ENCODE results near the gene CAMK2G. TPM values are rescaled to one million over a fixed set of nuclear protein-coding genes. Genes with fewer than 3 reads are reported as not detected.
"Not testable (repeated sequence)": the region's sequence is repeated elsewhere in the genome, so short reads cannot be mapped to it uniquely, and the experiment has no call there.

The CAMK2G gene
- total RNA-seq, 1 experiment from 2014 or later = 48.3 TPM

GRCh38 chr10:73840403-73841060, 33.8 kb downstream of the CAMK2G start:
- DNase-seq (ENCODE audit: low spot score) = no peak

GRCh38 chr10:73840056-73840402, 34.3 kb downstream of the CAMK2G start:
- DNase-seq (ENCODE audit: low spot score) = no peak

DNA sequence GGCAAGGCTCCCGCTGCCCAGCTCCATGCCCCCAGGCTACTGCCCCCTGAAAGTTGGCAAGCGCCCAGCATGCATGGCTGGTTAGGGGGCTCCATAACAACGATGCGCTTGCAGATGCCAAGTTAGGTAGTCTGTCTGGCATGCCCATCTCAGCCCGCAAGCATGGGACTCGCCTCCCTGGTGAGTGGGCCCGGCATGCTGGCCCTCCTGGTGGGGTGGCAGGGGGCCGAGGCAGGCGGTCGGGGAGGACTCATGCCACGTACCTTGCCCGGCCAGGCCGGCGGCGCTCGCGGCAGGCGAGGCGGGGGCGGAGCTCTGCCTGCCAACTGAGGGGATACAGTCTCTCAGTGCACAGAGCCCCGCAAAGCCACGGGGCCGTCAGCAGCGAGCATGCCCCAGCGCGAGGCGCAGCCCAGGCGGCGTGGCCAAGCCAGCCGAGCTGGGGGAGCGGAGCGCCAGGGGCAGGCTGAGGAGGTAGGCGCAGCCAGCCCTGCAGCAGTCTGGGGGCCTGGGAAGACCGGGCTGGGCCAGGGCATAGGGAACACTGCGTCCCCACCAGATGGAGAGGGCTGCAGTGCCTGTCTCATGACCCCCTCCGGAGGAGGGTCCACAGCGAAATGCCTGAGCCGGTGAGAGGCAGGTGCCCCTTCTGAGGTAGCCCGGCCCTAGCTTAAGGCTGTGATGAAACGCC, 34.9 kb downstream of the CAMK2G start:
- DNase-seq (ENCODE audit: low spot score) = no peak

DNA sequence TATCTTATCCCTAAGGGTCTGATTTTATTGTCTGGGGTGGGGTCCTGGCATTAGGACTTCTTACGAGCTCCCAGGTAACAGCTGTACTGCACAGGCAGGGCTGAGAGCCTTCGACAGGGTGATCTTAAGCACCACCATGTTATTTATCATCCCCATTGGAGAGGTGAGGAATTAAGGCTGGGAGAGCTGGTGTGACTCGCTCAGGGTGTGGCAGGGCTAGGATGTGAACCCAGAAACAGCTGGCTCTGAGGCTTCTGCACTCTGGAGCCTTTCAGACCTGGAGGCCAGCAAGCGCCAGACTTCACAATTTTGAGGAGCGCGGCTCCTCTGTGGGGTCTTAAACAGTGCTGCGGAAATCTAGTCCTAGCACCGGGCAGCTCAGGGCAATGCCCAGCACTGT, 35.5 kb downstream of the CAMK2G start:
- no peak for DNase-seq (ENCODE audit: low spot score)

DNA sequence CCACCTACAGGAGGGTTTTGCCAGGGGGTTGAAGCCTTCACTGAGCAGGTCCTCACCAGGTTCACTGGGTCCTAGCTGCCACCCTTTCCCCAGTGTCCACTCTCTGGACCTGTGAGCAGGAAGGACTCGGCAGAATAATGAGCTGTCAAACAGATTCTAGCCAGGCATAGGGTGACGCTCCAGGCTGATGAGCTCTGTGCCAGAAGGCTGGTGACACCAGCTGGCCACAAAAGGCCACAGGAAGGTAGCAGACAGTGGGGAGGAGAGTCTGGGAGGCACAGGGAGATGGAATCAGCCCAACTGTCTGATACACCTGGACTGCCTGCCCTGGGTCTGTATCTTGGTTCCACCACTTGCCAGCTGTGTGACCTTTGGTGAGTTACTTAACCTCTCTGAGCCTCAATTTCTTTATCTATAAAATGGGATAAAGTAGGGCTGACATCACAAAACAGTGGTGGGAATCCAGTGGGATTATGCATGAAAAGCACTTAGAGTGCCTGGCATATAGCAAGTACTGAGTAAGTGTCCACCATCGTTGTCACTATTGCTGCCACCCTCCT, 36.3 kb downstream of the CAMK2G start:
- DNase-seq (ENCODE audit: low spot score) = no peak

GRCh38 chr10:73837072-73837471, 37.3 kb downstream of the CAMK2G start:
- DNase-seq (ENCODE audit: low spot score) = no peak

DNA sequence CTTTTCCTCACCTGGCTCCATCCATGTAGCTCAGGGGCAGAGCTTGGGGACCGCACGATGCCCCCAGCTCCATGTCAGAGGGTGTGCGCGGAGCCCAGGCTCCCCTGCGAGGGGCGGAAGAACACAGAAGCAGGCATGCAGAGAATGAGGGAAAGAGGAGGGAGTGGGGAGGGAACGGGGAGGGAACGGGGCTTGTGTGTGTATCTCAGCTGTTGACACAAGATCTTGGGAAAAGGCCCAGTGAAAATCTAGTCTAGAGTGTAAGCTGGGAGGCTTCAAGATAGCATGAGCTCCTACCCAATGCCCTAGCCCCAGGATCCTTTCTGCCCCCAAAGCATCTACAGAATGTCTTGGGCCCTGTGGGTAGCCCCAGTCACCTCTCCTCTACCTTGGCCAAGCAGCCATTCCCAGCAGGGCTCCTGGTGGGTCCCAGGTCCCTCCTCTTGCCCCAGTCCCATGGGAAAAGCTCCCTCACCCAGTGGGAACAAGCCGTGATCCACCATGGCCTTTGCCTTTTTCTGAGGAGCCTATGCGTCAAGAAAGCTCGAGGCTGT, 37.9 kb downstream of the CAMK2G start:
- DNase-seq (ENCODE audit: low spot score) = no peak

GRCh38 chr10:73829090-73829489, 45.3 kb downstream of the CAMK2G start:
- DNase-seq (ENCODE audit: low spot score) = not testable (repeated sequence)

- DNase-seq (ENCODE audit: low spot score) = no peak
Observed at GRCh38 chr10:73828161-73828560, 46.2 kb downstream of the CAMK2G start.

GRCh38 chr10:73827346-73828089, 46.8 kb downstream of the CAMK2G start:
- no peak for DNase-seq (ENCODE audit: low spot score)

- no peak for DNase-seq (ENCODE audit: low spot score)
Observed at GRCh38 chr10:73824146-73824725, 50.1 kb downstream of the CAMK2G start.

- DNase-seq (ENCODE audit: low spot score) = no peak
Observed at GRCh38 chr10:73823391-73823790, 51.0 kb downstream of the CAMK2G start.

GRCh38 chr10:73819513-73820093, 54.8 kb downstream of the CAMK2G start:
- DNase-seq (ENCODE audit: low spot score) = peak; percentile 80

GRCh38 chr10:73819081-73819480, 55.3 kb downstream of the CAMK2G start:
- DNase-seq (ENCODE audit: low spot score) = no peak

- no peak for DNase-seq (ENCODE audit: low spot score)
Observed at GRCh38 chr10:73818402-73818801, 56.0 kb downstream of the CAMK2G start.

DNA sequence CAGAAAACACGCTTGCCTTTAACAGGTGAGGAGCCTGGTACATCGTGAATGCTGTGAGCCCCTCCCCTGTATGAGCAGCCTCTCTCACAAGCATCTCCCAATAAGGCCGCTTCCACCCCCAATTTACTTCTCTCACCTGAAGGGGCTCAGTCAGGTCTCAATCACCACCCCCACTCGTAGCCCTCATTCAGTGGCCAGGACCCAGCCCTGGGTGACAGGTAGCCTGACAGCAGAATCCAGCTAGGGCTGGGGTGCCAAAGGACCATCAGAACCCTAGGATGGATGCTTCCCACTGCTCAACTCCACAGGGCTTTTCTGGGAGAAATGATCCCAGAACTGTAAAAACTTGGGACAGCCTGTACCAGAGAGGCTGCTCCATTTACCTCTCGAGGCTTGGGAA, 56.5 kb downstream of the CAMK2G start:
- no peak for DNase-seq (ENCODE audit: low spot score)

DNA sequence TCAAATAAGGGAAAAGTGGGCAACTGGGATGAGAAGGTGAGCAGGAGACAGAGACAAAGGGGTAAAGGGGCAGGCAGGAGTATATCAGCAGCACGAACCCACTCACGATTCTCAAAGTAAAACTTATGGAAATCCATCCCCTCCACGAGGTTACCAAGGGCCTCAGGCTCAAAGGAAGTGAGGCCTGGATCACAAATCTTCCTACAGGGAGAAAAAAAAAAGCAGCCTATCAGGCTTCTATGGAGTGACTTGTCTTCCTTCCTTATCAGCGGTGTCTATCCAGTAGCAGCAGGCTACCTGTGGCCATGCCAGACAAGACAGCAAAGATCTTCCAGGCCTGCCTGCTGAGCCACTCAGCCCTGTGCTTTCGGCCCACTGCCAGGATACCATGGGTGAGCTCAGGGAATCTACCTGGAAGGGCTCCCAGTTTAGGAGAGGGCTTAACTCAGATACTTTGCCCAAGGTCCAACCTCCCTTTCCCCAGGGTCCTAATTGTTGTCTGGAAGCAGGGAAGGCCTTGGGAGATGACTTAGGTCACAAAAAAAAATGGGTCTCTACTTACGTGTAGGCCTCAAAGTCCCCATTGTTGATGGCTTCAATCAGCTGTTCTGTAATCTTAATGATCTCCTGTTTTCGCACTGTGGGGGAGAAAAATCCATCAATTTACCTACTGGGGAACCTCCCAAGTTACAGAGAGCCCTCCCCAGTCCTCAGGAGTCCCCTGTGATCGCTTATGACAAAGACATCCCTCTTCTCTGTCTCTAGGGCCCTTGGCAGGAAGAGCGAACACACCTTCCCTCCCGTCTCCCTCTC, 57.2 kb downstream of the CAMK2G start:
- no peak for DNase-seq (ENCODE audit: low spot score)

DNA sequence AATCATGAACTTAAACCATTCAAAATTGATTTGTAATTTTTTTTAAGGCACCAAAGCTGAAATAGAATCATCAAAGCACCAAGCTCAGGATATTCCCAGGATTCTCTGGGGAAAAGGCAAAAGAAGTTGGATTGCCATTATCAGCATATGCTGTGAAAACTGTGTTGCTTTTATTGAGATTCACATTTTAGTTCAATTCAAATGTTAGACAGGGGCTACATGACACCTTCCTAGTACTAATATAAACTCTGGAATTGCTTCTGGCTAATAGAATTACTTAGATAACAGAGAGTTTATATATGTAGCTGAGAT, 58.7 kb downstream of the CAMK2G start:
- no peak for DNase-seq (ENCODE audit: low spot score)

DNA sequence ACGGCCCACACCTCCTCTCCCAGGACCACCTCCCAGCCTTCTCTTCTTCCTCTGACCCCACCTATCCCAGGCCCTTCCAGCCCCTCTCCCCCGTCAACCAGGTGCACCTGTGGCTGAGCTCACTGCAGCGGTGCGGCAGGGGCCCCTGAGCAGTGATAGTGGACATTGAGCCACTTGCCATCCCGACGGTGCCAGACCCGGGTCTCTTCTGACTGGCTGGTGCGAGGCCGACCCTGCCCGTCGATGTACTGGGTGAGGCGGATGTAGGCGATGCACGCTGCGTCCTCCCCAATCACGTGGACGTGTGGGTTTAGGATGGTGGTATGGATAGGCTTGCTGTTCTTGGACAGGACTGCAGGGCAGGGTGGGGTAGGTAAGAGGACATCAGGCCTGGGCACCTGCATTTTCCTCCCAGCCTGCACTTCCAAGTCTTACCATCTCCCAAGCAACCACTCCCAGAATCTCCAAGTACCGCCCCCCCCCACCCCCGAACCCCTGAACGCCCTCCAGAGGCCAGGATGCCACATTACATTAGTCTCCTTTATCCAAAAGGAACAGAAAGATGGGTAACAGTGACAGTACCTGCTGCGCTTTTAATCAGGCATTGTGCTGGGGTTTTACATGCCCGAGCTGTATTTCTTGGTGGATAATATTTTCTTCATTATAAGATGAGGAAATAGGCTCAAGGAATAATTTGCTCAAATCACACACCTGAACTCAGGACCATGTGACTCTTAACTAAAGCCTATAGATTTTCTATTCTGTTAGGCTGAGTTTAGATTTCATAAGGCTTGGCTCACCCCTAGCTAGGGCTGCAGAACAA, 59.2 kb downstream of the CAMK2G start:
- DNase-seq (ENCODE audit: low spot score) = no peak
